B cell (primary cell): ENCODE data around the gene CDK5RAP2. TPM values are rescaled to one million over a fixed set of nuclear protein-coding genes. Genes with fewer than 3 reads are reported as not detected.

Source experiments
- ATAC-seq: fragments of 200-7000 bp; cut with Tn5 transposase; one replicate; pipeline ENCODE4 v1.10.0; 2021; ENCODE audit warnings: low read depth, mild to moderate bottlenecking, moderate number of reproducible peaks, moderate library complexity
- CTCF ChIA-PET: fragments of 350-600 bp; sonication (Branson Sonifier 250); formaldehyde crosslinking; loops from one replicate; lab custom pipeline; 2021; ENCODE audit warnings: antibody characterized with exemption, inconsistent platforms; lab: Charles Lee
- POLR2A ChIA-PET: fragments of 350-600 bp; sonication (Branson Sonifier 250); formaldehyde crosslinking; loops from one replicate; lab custom pipeline; 2021; ENCODE audit warnings: antibody characterized with exemption; lab: Charles Lee
- DNase-seq: peaks from one replicate; pipeline ENCODE4 v3.0.0; 2013
- H2AFZ ChIP-seq: 2 replicates; pipeline ENCODE4 v1.6.1; 2012; ENCODE audit warnings: mild to moderate bottlenecking, low read depth, low read length; ENCODE audit not compliant: insufficient read depth, poor library complexity, severe bottlenecking
- H3K27ac ChIP-seq, 2 donors: 1 replicate in 1 of 2; 2 replicates in 1 of 2; pipeline ENCODE4 v1.5.1; 2012 to 2013; ENCODE audit warnings: low read length in 2 of 2, mild to moderate bottlenecking in 2 of 2, moderate library complexity in 1 of 2
- H3K27me3 ChIP-seq, 4 experiments: fragments of 200-600 bp in 1 of 4; sonication (generic) in 1 of 4; replicated peaks in 1 of 4; 1 replicate in 2 of 4; 2 replicates in 2 of 4; pipeline versions ENCODE4 v1.6.1 to v1.7.0; 2013 to 2016; ENCODE audit warnings: low read length in 3 of 4, mild to moderate bottlenecking in 2 of 4, mixed read lengths in 1 of 4, moderate library complexity in 1 of 4; ENCODE audit not compliant: insufficient read depth in 4 of 4, control insufficient read depth in 3 of 4; ENCODE audit errors: control extremely low read depth in 1 of 4
- H3K36me3 ChIP-seq, 2 experiments: replicated peaks in 1 of 2; 1 replicate in 1 of 2; 2 replicates in 1 of 2; pipeline versions ENCODE4 v1.6.1 to v1.7.1; 2013; ENCODE audit warnings: low read length in 1 of 2; ENCODE audit not compliant: insufficient read depth in 2 of 2, control insufficient read depth in 1 of 2; ENCODE audit errors: control extremely low read depth in 1 of 2, extremely low read depth in 1 of 2
- H3K4me1 ChIP-seq, 2 donors: fragments of 200-600 bp in 1 of 2; sonication (generic) in 1 of 2; 1 replicate in 1 of 2; 2 replicates in 1 of 2; pipeline versions ENCODE4 v1.5.1 to v1.6.1; 2013 to 2017; ENCODE audit warnings: low read length in 2 of 2; ENCODE audit not compliant: control insufficient read depth in 2 of 2, insufficient read depth in 2 of 2
- H3K4me2 ChIP-seq: replicated peaks from 2 replicates; pipeline ENCODE3; 2012; ENCODE audit warnings: mild to moderate bottlenecking, low read depth, low read length; ENCODE audit not compliant: poor library complexity, severe bottlenecking
- H3K4me3 ChIP-seq, 5 experiments: fragments of 200-600 bp in 1 of 5; sonication (generic) in 1 of 5; 1 replicate in 3 of 5; 2 replicates in 2 of 5; pipeline versions ENCODE4 v1.5.1 to v1.7.0; 2011 to 2016; ENCODE audit warnings: low read length in 4 of 5, mild to moderate bottlenecking in 4 of 5, low read depth in 2 of 5, control low read depth in 1 of 5, moderate library complexity in 1 of 5; ENCODE audit not compliant: insufficient read depth in 1 of 5; ENCODE audit errors: control extremely low read depth in 1 of 5, extremely low read depth in 1 of 5
- H3K79me2 ChIP-seq: fragments of 200-600 bp; sonication (generic); one replicate; pipeline ENCODE4 v1.6.0; 2016; ENCODE audit warnings: low read length; ENCODE audit not compliant: control insufficient read depth, insufficient read depth
- H3K9ac ChIP-seq: fragments of 200-600 bp; sonication (generic); 2 replicates; pipeline ENCODE4 v1.6.1; 2017; ENCODE audit warnings: mild to moderate bottlenecking, low read length, moderate library complexity
- H3K9me3 ChIP-seq, 3 donors: one replicate each; pipeline versions ENCODE4 v1.6.1 to v1.7.1; 2013; ENCODE audit warnings: low read length in 2 of 3; ENCODE audit not compliant: control insufficient read depth in 2 of 3, insufficient read depth in 1 of 3; ENCODE audit errors: control extremely low read depth in 1 of 3
- H4K20me1 ChIP-seq: 2 replicates; pipeline ENCODE4 v1.6.0; 2012; ENCODE audit warnings: mild to moderate bottlenecking, low read length; ENCODE audit not compliant: insufficient read depth, control insufficient read depth, poor library complexity, severe bottlenecking
- H3K27ac Mint-ChIP-seq: one replicate; pipeline ENCODE4 v1.8.0; 2021; ENCODE audit warnings: mixed read lengths
- H3K27me3 Mint-ChIP-seq: one replicate; pipeline ENCODE4 v1.8.0; 2021; ENCODE audit warnings: mixed read lengths
- H3K4me1 Mint-ChIP-seq: one replicate; pipeline ENCODE4 v1.8.0; 2021; ENCODE audit warnings: mixed read lengths
- H3K4me3 Mint-ChIP-seq: one replicate; pipeline ENCODE4 v1.8.0; 2021; ENCODE audit warnings: mixed read lengths
- H3K9me3 Mint-ChIP-seq: one replicate; pipeline ENCODE4 v1.8.0; 2022; ENCODE audit warnings: mixed read lengths; ENCODE audit not compliant: insufficient read depth
- CTCF ChIP-seq: fragments of 200-600 bp; IDR thresholded peaks from one replicate; pipeline ENCODE4 v1.8.0; 2022; ENCODE audit warnings: antibody characterized with exemption, mild to moderate bottlenecking
- EZH2 ChIP-seq: IDR thresholded peaks from 2 replicates; pipeline ENCODE4 v1.6.1; 2012; ENCODE audit warnings: borderline replicate concordance, low read depth, mild to moderate bottlenecking, moderate library complexity, low read length; ENCODE audit not compliant: insufficient read depth, poor library complexity, severe bottlenecking
- WGBS: methylation state at CpG from one replicate; pipeline ENCODE4 v1.1.5; 2013; ENCODE audit warnings: missing lambda C conversion rate; ENCODE audit not compliant: insufficient coverage; 5-methylcytosine and 5-hydroxymethylcytosine counted together
- intact Hi-C: fragments of 100-400 bp; cut with micrococcal nuclease; formaldehyde crosslinking; loops from one replicate; pipeline ENCODE4 v1.10.0; 2022
- polyA plus RNA-seq: library from polyadenylated mRNA; depleted of rRNA; stranded (reverse); fragments of >200 nt; gene quantifications from 2 replicates; pipeline ENCODE4 v1.2.3, GENCODE V29; 2012
- total RNA-seq, 2 donors: library from RNA; stranded (reverse); fragments of 120-200 nt in 1 of 2; gene quantifications; 1 replicate in 1 of 2; 2 replicates in 1 of 2; pipeline versions ENCODE4 v1.2.3 to v1.2.4, GENCODE V29; 2013 to 2022

The CDK5RAP2 gene
- total and polyA plus RNA-seq, 2 donors (not counting 1 experiment from before 2014, with no cell fraction given), result 31.3 to 122 TPM

- Histone ChIP-seq H3K4me2 (no peak overlapping the region), H3K27ac (no peak overlapping the region), H3K9ac (no peak overlapping the region), H4K20me1 (no peaks in the 10 kb centered on the region), H3K9me3 (no peaks in the 10 kb centered on the region), H3K27me3 (no peaks in the 10 kb centered on the region), H2AFZ (no peak overlapping the region), H3K79me2 (no peaks in the 10 kb centered on the region), H3K4me3 (no peak overlapping the region), H3K36me3 (peaks cover 19 to 68% of the 10 kb centered on the region in 2 experiments), H3K4me1 (no peaks in the 10 kb centered on the region)
- no peaks in the 10 kb centered on the region for H3K4me1 Mint-ChIP-seq
- no peaks in the 10 kb centered on the region for H3K9me3 Mint-ChIP-seq
- POLR2A ChIA-PET, result no interaction called here
- ATAC-seq (no peak), DNase-seq (no peak)
- H3K27ac Mint-ChIP-seq, result no peak overlapping the region
- no peak overlapping the region for H3K4me3 Mint-ChIP-seq
- no peaks in the 10 kb centered on the region for H3K27me3 Mint-ChIP-seq
- CTCF ChIA-PET, result no interaction called here
- no peak for TF ChIP-seq CTCF
- no peak for TF ChIP-seq EZH2
- intact Hi-C loops, result no loop called here
- no CpG with 5 or more reads among the region's 3 CpGs for WGBS
Observed at GRCh38 chr9:120465685-120466407, 114.1 kb downstream of the CDK5RAP2 start.

- no peak overlapping the region for H3K4me3 Mint-ChIP-seq
- Histone ChIP-seq H3K4me1 (no peaks in the 10 kb centered on the region), H2AFZ (no peak overlapping the region), H3K79me2 (no peaks in the 10 kb centered on the region), H3K9me3 (no peaks in the 10 kb centered on the region), H3K4me2 (no peak overlapping the region), H3K9ac (no peak overlapping the region), H4K20me1 (no peaks in the 10 kb centered on the region), H3K4me3 (no peak overlapping the region), H3K27ac (no peak overlapping the region), H3K36me3 (peaks cover 15 to 67% of the 10 kb centered on the region in 2 experiments), H3K27me3 (no peaks in the 10 kb centered on the region)
- no peak for ATAC-seq
- TF ChIP-seq CTCF, result no peak
- no peak for TF ChIP-seq EZH2
- no peak for DNase-seq
- ChIA-PET CTCF (no interaction called here), POLR2A (no interaction called here)
- no peak overlapping the region for H3K27ac Mint-ChIP-seq
- H3K4me1 Mint-ChIP-seq, result no peaks in the 10 kb centered on the region
- intact Hi-C loops, result no loop called here
- WGBS, result no CpG with 5 or more reads among the region's 4 CpGs
- no peaks in the 10 kb centered on the region for H3K9me3 Mint-ChIP-seq
- H3K27me3 Mint-ChIP-seq, result no peaks in the 10 kb centered on the region
Observed at GRCh38 chr9:120464887-120465421, 115.0 kb downstream of the CDK5RAP2 start.
